Breast epithelium (tissue), 4 donors: ENCODE data around the gene ABHD4. TPM values are rescaled to one million over a fixed set of nuclear protein-coding genes. Genes with fewer than 3 reads are reported as not detected.
A peak's percentile ranks its signal among the peaks of the same experiment; 100 is the strongest.

Experiments used
- DNase-seq, 2 donors: peaks; one replicate each; pipeline ENCODE4 v3.0.0-alpha.2; 2019; ENCODE audit warnings: low spot score in 2 of 2
- H3K27ac ChIP-seq, 2 donors: fragments of 200-600 bp; sonication (generic) in 1 of 2; one replicate each; pipeline ENCODE4 v1.5.1; 2016 to 2019; ENCODE audit warnings: mild to moderate bottlenecking in 1 of 2
- H3K27me3 ChIP-seq, 2 donors: fragments of 200-600 bp; sonication (generic) in 1 of 2; one replicate each; pipeline versions ENCODE4 v1.5.1 to v1.6.0; 2017 to 2019; ENCODE audit warnings: control low read depth in 1 of 2, mild to moderate bottlenecking in 1 of 2
- H3K36me3 ChIP-seq: fragments of 200-600 bp; one replicate; pipeline ENCODE4 v1.5.1; 2019
- H3K4me1 ChIP-seq, 2 donors: fragments of 200-600 bp; sonication (generic); one replicate each; pipeline ENCODE4 v1.5.1; 2016 to 2019; ENCODE audit warnings: control low read depth in 1 of 2
- H3K4me3 ChIP-seq, 3 donors: fragments of 200-600 bp; sonication (generic); 1 replicate in 2 of 3; 2 replicates in 1 of 3; pipeline ENCODE4 v1.5.1; 2016 to 2019; ENCODE audit warnings: mild to moderate bottlenecking in 3 of 3, moderate library complexity in 2 of 3
- H3K9me3 ChIP-seq, 2 donors: fragments of 200-600 bp; sonication (generic) in 1 of 2; one replicate each; pipeline ENCODE4 v1.5.1; 2016 to 2019; ENCODE audit warnings: control low read depth in 1 of 2
- CTCF ChIP-seq, 3 donors: fragments of 450-650 bp; IDR thresholded peaks; one replicate each; pipeline ENCODE4 v1.5.1; 2016 to 2017; ENCODE audit warnings: antibody characterized with exemption in 3 of 3, mild to moderate bottlenecking in 3 of 3, moderate library complexity in 3 of 3
- POLR2A ChIP-seq: fragments of 450-650 bp; IDR thresholded peaks from one replicate; pipeline ENCODE4 v1.6.1; 2016; ENCODE audit warnings: antibody characterized with exemption, mild to moderate bottlenecking, moderate library complexity
- POLR2AphosphoS5 ChIP-seq, 3 donors: sonication (generic); formaldehyde crosslinking; IDR thresholded peaks; one replicate each; pipeline ENCODE4 v1.6.1; 2017; ENCODE audit warnings: antibody characterized with exemption in 3 of 3
- intact Hi-C: fragments of 100-400 bp; cut with DNase I; formaldehyde crosslinking; loops from one replicate; pipeline ENCODE4 v1.15.1; 2023; ENCODE audit warnings: low total_unique reads
- total RNA-seq, 3 donors: library from RNA; depleted of rRNA; stranded (reverse); fragments of >200 nt; gene quantifications; one replicate each; pipeline ENCODE4 v1.1.0, GENCODE V29; 2016

The ABHD4 gene
- total RNA-seq, 3 donors from 2014 or later = 22.1 to 41.6 (median 25.2) TPM

DNA sequence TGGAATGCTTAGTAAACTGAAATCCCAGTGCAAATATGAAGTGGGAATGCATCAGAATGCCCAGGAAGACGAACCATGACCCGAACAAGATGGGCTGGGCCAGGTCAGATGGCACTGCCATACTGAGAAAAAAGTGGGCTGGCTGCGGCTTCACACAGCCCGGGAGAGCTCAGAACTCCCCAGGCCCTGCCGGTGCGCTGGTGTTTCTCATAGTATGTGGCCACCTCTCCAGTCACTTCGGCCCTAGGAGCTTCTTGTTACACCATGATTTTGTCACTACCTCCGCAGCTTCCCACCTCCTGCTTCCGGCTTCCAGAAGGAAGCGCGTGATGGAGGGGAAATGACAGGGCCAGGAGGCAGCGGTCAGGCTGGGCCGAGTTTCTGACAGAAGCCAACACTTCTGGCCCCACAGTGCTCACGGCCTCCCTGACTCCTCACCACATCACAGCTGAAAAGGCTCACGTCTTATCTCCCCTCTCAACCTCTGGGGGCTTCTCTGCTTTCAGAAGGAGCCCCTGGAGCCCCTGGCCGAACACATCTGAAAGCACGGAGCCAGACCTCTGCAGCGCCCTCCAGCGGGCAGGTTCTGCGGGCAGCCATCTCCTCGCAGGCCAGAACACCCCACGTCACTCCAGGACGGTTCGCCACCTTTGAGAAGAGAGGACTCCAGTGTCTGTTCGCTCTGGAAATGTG, 39.7 kb upstream of the ABHD4 start:
- H3K9me3 ChIP-seq = no peaks in the 10 kb centered on the region
- H3K4me1 ChIP-seq = peaks cover 0 to 9% of the 10 kb centered on the region in 2 donors
- no peak overlapping the region for H3K4me3 ChIP-seq
- TF ChIP-seq POLR2A = no peak
- peak in 1 of 3 donors; percentile 23 for TF ChIP-seq POLR2AphosphoS5 (IDR thresholded peaks at IDR 0.05)
- TF ChIP-seq CTCF (IDR thresholded peaks at IDR 0.05) = no peak
- no peaks in the 10 kb centered on the region for H3K27me3 ChIP-seq
- H3K36me3 ChIP-seq = no peaks in the 10 kb centered on the region
- DNase-seq = no peak
- intact Hi-C loops = loop anchor here (10.0 kb wide), 1 partner anchor 74 kb away; no protein-coding TSS in a partner anchor
- peak overlapping the region; percentile 8 to 48 for H3K27ac ChIP-seq

GRCh38 chr14:22559041-22559440, 39.1 kb upstream of the ABHD4 start:
- no peaks in the 10 kb centered on the region for H3K9me3 ChIP-seq
- TF ChIP-seq CTCF (IDR thresholded peaks at IDR 0.05) = no peak
- no peak for TF ChIP-seq POLR2AphosphoS5 (IDR thresholded peaks at IDR 0.05)
- no peak for TF ChIP-seq POLR2A
- intact Hi-C loops = loop anchor here (10.0 kb wide), 1 partner anchor 74 kb away; no protein-coding TSS in a partner anchor
- no peaks in the 10 kb centered on the region for H3K36me3 ChIP-seq
- no peak for DNase-seq
- H3K27ac ChIP-seq = peak overlapping the region in 1 of 2 donors; percentile 8
- no peak overlapping the region for H3K4me3 ChIP-seq
- no peaks in the 10 kb centered on the region for H3K27me3 ChIP-seq
- peaks cover 0 to 9% of the 10 kb centered on the region in 2 donors for H3K4me1 ChIP-seq

- no peaks in the 10 kb centered on the region for H3K9me3 ChIP-seq
- no peak overlapping the region for H3K4me3 ChIP-seq
- peaks cover 0 to 9% of the 10 kb centered on the region in 2 donors for H3K4me1 ChIP-seq
- no peak for TF ChIP-seq POLR2AphosphoS5 (IDR thresholded peaks at IDR 0.05)
- TF ChIP-seq CTCF (IDR thresholded peaks at IDR 0.05) = no peak
- H3K27me3 ChIP-seq = no peaks in the 10 kb centered on the region
- no peaks in the 10 kb centered on the region for H3K36me3 ChIP-seq
- intact Hi-C loops = no loop called here
- H3K27ac ChIP-seq = peak overlapping the region in 1 of 2 donors; percentile 16
- DNase-seq = no peak
Observed at GRCh38 chr14:22560662-22561365, 37.3 kb upstream of the ABHD4 start.

- TF ChIP-seq CTCF (IDR thresholded peaks at IDR 0.05) = no peak
- no peak for TF ChIP-seq POLR2AphosphoS5 (IDR thresholded peaks at IDR 0.05)
- no peak for TF ChIP-seq POLR2A
- peaks cover 0 to 7% of the 10 kb centered on the region in 2 donors for H3K4me1 ChIP-seq
Observed at GRCh38 chr14:22561366-22561660, 36.8 kb upstream of the ABHD4 start.

More at GRCh38 chr14:22561366-22561660, 36.8 kb upstream of the ABHD4 start:
- Histone ChIP-seq H3K27me3 (no peaks in the 10 kb centered on the region), H3K27ac (no peak overlapping the region), H3K36me3 (no peaks in the 10 kb centered on the region), H3K9me3 (no peaks in the 10 kb centered on the region), H3K4me3 (no peak overlapping the region)
- no peak for DNase-seq
- intact Hi-C loops = no loop called here
